IPS-20b (cell line): Measurements from ENCODE around the gene PSEN1.

Source experiments
- H3K27ac ChIP-seq: one replicate; pipeline ENCODE4 v1.5.1; 2013; ENCODE audit warnings: low read length
- H3K27me3 ChIP-seq: 2 replicates; pipeline ENCODE4 v1.6.1; 2013; ENCODE audit warnings: mild to moderate bottlenecking, low read length, inconsistent platforms; ENCODE audit not compliant: insufficient read depth
- H3K36me3 ChIP-seq: 2 replicates; pipeline ENCODE4 v1.6.1; 2013; ENCODE audit warnings: low read depth, mild to moderate bottlenecking, inconsistent platforms, low read length, moderate library complexity; ENCODE audit not compliant: insufficient read depth
- H3K4me1 ChIP-seq: 2 replicates; pipeline ENCODE4 v1.6.1; 2013; ENCODE audit warnings: mild to moderate bottlenecking, control low read depth, inconsistent platforms, low read length, moderate library complexity; ENCODE audit not compliant: insufficient read depth
- H3K4me3 ChIP-seq: 2 replicates; pipeline ENCODE4 v1.5.1; 2013; ENCODE audit warnings: mild to moderate bottlenecking, low read length, inconsistent platforms
- H3K9ac ChIP-seq: 2 replicates; pipeline ENCODE4 v1.6.1; 2013; ENCODE audit warnings: low read depth, mild to moderate bottlenecking, inconsistent platforms, low read length, moderate library complexity
- H3K9me3 ChIP-seq: 2 replicates; pipeline ENCODE4 v1.6.1; 2013; ENCODE audit warnings: mild to moderate bottlenecking, low read depth, low read length, inconsistent platforms; ENCODE audit not compliant: insufficient read depth

Gene PSEN1

GRCh38 chr14:73260574-73260973, 124.3 kb downstream of the PSEN1 start:
- Histone ChIP-seq H3K27ac (no peak overlapping the region), H3K36me3 (no peaks in the 10 kb centered on the region; the same call in 1 of the 2 replicates), H3K4me1 (no peaks in the 10 kb centered on the region), H3K4me3 (no peak overlapping the region), H3K27me3 (no peaks in the 10 kb centered on the region), H3K9ac (no peak overlapping the region), H3K9me3 (no peaks in the 10 kb centered on the region)

GRCh38 chr14:73261075-73261474, 124.8 kb downstream of the PSEN1 start:
- Histone ChIP-seq H3K36me3 (no peaks in the 10 kb centered on the region; the same call in 1 of the 2 replicates), H3K9ac (no peak overlapping the region), H3K9me3 (no peaks in the 10 kb centered on the region), H3K4me3 (no peak overlapping the region), H3K4me1 (no peaks in the 10 kb centered on the region), H3K27me3 (no peaks in the 10 kb centered on the region), H3K27ac (no peak overlapping the region)

GRCh38 chr14:73261520-73262426, 125.5 kb downstream of the PSEN1 start:
- no peaks in the 10 kb centered on the region for H3K27me3 ChIP-seq
- H3K27ac ChIP-seq = no peak overlapping the region
- H3K9me3 ChIP-seq = no peaks in the 10 kb centered on the region
- H3K4me3 ChIP-seq = no peak overlapping the region
- no peaks in the 10 kb centered on the region; the same call in 1 of the 2 replicates for H3K36me3 ChIP-seq
- H3K4me1 ChIP-seq = no peaks in the 10 kb centered on the region
- no peak overlapping the region for H3K9ac ChIP-seq

GRCh38 chr14:73262427-73263183, 126.3 kb downstream of the PSEN1 start:
- Histone ChIP-seq H3K9ac (no peak overlapping the region), H3K9me3 (no peaks in the 10 kb centered on the region), H3K4me1 (no peaks in the 10 kb centered on the region), H3K27me3 (no peaks in the 10 kb centered on the region), H3K27ac (no peak overlapping the region), H3K36me3 (no peaks in the 10 kb centered on the region; the same call in 1 of the 2 replicates), H3K4me3 (no peak overlapping the region)

GRCh38 chr14:73263606-73264005, 127.3 kb downstream of the PSEN1 start:
- Histone ChIP-seq H3K4me3 (no peak overlapping the region), H3K9ac (no peak overlapping the region), H3K4me1 (no peaks in the 10 kb centered on the region), H3K36me3 (peaks cover 4% of the 10 kb centered on the region; the same call in 1 of the 2 replicates), H3K27ac (no peak overlapping the region), H3K9me3 (no peaks in the 10 kb centered on the region), H3K27me3 (no peaks in the 10 kb centered on the region)

- no peak overlapping the region for H3K4me3 ChIP-seq
- peaks cover 11% of the 10 kb centered on the region; the same call in 1 of the 2 replicates for H3K36me3 ChIP-seq
- H3K4me1 ChIP-seq = no peaks in the 10 kb centered on the region
- H3K27me3 ChIP-seq = no peaks in the 10 kb centered on the region
- H3K9me3 ChIP-seq = no peaks in the 10 kb centered on the region
- no peak overlapping the region for H3K9ac ChIP-seq
- no peak overlapping the region for H3K27ac ChIP-seq
Observed at GRCh38 chr14:73264080-73264884, 128.0 kb downstream of the PSEN1 start.

GRCh38 chr14:73264885-73265720, 128.8 kb downstream of the PSEN1 start:
- Histone ChIP-seq H3K9me3 (no peaks in the 10 kb centered on the region), H3K27me3 (no peaks in the 10 kb centered on the region)

GRCh38 chr14:73265721-73266046, 129.4 kb downstream of the PSEN1 start:
- Histone ChIP-seq H3K27me3 (no peaks in the 10 kb centered on the region; the same call in 1 of the 2 replicates), H3K9me3 (no peaks in the 10 kb centered on the region), H3K36me3 (peaks cover 17% of the 10 kb centered on the region; the same call in 1 of the 2 replicates), H3K4me1 (no peaks in the 10 kb centered on the region), H3K27ac (no peak overlapping the region), H3K9ac (no peak overlapping the region), H3K4me3 (no peak overlapping the region)

More at GRCh38 chr14:73264885-73265720, 128.8 kb downstream of the PSEN1 start:
- no peaks in the 10 kb centered on the region for H3K4me1 ChIP-seq
- peaks cover 13% of the 10 kb centered on the region; the same call in 1 of the 2 replicates for H3K36me3 ChIP-seq
- H3K27ac ChIP-seq = no peak overlapping the region
- H3K4me3 ChIP-seq = no peak overlapping the region
- no peak overlapping the region for H3K9ac ChIP-seq

- Histone ChIP-seq H3K4me1 (no peaks in the 10 kb centered on the region), H3K9ac (no peak overlapping the region), H3K27me3 (no peaks in the 10 kb centered on the region; the same call in 1 of the 2 replicates), H3K4me3 (no peak overlapping the region), H3K36me3 (peaks cover 20% of the 10 kb centered on the region; the same call in 1 of the 2 replicates), H3K27ac (no peak overlapping the region), H3K9me3 (no peaks in the 10 kb centered on the region)
Observed at GRCh38 chr14:73266317-73266716, 130.0 kb downstream of the PSEN1 start.

GRCh38 chr14:73267474-73267873, 131.2 kb downstream of the PSEN1 start:
- no peaks in the 10 kb centered on the region for H3K9me3 ChIP-seq
- no peak overlapping the region for H3K4me3 ChIP-seq
- H3K27ac ChIP-seq = no peak overlapping the region
- no peaks in the 10 kb centered on the region for H3K4me1 ChIP-seq
- peaks cover 22% of the 10 kb centered on the region for H3K36me3 ChIP-seq
- no peak overlapping the region for H3K9ac ChIP-seq
- no peaks in the 10 kb centered on the region; the same call in 1 of the 2 replicates for H3K27me3 ChIP-seq
